Loucy (cell line): ENCODE results near the gene HNF1B.

Experiments used
- CTCF ChIP-seq: fragments of 200-600 bp; sonication (generic); conservative IDR thresholded peaks from 2 replicates; pipeline ENCODE4 v1.5.1; 2014; ENCODE audit warnings: mild to moderate bottlenecking, antibody characterized with exemption, low read length
- EZH2phosphoT487 ChIP-seq: fragments of 200-600 bp; IDR thresholded peaks from 2 replicates; pipeline ENCODE4 v1.6.1; 2018; ENCODE audit warnings: antibody characterized with exemption, mild to moderate bottlenecking, moderate library complexity, borderline replicate concordance

GRCh38 chr17:37637956-37638355 is 106.9 kb downstream of the HNF1B start:
- no peak for TF ChIP-seq EZH2phosphoT487
- no peak for TF ChIP-seq CTCF
